ENCODE measurements around the gene CD72.

CD72 gene, protein sequence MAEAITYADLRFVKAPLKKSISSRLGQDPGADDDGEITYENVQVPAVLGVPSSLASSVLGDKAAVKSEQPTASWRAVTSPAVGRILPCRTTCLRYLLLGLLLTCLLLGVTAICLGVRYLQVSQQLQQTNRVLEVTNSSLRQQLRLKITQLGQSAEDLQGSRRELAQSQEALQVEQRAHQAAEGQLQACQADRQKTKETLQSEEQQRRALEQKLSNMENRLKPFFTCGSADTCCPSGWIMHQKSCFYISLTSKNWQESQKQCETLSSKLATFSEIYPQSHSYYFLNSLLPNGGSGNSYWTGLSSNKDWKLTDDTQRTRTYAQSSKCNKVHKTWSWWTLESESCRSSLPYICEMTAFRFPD

DNA sequence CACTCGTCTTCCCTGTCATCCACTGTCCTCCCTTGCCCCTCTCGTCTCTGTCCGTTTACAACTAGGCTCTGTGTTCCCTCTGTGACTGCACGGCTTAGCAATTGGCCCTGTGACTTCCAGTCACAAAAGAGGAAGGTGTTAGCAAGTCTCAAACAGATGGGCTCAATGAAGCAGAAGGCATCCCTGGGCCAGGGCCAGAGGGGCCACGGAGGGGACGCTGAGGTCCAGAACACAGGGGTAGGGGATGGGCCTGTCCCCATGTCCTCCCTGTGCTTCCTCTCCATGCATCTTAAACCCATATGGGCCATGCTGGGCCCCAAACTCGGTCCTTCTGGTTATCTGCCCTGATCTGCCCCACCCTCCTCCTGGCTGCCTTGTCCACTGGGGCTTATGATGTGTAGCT, at the start of gene CD72:
Gene CD72, minus strand, starts transcription at position 89 of the 403 bp plus-strand sequence. CDS start 110 bp downstream, outside the sequence.
- peak; percentile 44 to 46 for DNase-seq

DNA sequence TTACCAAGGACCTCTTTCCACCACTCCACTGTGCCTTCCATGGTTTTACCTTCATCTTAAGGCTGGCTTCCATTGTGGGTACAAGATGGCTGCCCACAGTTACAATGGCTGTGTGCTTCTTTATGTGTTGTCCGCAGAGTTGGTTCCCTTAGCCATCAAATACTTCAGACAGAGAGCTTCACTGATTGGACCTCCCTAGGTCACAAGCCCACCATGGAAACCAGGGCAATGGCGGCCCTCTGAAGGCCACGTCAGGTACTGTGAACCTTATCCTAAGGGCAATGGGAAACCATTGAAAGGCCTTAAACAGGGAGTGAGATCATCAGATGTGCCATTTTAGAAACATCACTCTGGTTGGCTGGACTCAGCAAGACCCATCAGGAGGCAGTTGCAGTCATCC, 49.7 kb upstream of the CD72 start:
- no peak for DNase-seq

- DNase-seq, result no peak
Observed at GRCh38 chr9:35666549-35666948, 48.3 kb upstream of the CD72 start.

GRCh38 chr9:35666045-35666444, 47.8 kb upstream of the CD72 start:
- no peak for DNase-seq

- DNase-seq, result no peak
Observed at GRCh38 chr9:35665471-35665818, 47.2 kb upstream of the CD72 start.

- peak; percentile 65 to 76 for DNase-seq
Observed at GRCh38 chr9:35664531-35665470, 46.6 kb upstream of the CD72 start, which contains the start of gene ARHGEF39. ARHGEF39 (minus strand) TSS chr9:35665195; CDS start chr9:35665169, 26 bp downstream.

- DNase-seq, result no peak
Observed at GRCh38 chr9:35662437-35662836, 44.2 kb upstream of the CD72 start.

DNA sequence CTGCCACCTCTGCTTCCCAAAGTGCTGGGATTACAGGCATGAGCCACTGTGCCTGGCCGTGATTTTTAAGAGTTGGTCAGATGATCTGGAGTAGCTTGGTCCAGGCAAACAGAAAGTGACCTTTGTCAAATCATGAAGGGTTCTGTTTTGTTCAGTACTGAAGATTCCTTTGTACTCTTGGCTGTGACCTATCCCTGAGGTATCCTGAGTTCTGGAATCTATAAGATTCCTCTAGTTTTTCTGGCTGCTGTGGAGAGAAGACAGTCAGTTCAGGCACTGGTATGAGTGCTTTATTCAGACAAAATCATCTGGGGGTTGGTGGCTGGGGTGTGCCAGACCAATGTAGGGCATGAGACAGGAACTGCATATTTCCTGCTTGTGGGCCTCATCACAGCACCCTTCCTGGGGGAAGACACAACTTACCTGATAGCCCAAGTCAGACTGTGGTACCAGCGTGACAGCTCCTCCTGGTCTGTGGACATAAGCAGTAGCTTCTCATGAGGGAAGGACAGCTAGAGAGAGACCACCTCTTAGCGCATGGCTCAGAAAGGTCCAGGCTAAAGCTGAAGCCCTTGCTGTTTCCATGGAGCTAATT, 43.6 kb upstream of the CD72 start:
- DNase-seq, result no peak

- peak; percentile 24 to 38 for DNase-seq
Observed at GRCh38 chr9:35660966-35661415, 42.8 kb upstream of the CD72 start.

- no peak for DNase-seq
Observed at GRCh38 chr9:35659340-35659739, 41.1 kb upstream of the CD72 start.

- peak; percentile 47 to 59 for DNase-seq
Observed at GRCh38 chr9:35658968-35659220, 40.7 kb upstream of the CD72 start.

DNA sequence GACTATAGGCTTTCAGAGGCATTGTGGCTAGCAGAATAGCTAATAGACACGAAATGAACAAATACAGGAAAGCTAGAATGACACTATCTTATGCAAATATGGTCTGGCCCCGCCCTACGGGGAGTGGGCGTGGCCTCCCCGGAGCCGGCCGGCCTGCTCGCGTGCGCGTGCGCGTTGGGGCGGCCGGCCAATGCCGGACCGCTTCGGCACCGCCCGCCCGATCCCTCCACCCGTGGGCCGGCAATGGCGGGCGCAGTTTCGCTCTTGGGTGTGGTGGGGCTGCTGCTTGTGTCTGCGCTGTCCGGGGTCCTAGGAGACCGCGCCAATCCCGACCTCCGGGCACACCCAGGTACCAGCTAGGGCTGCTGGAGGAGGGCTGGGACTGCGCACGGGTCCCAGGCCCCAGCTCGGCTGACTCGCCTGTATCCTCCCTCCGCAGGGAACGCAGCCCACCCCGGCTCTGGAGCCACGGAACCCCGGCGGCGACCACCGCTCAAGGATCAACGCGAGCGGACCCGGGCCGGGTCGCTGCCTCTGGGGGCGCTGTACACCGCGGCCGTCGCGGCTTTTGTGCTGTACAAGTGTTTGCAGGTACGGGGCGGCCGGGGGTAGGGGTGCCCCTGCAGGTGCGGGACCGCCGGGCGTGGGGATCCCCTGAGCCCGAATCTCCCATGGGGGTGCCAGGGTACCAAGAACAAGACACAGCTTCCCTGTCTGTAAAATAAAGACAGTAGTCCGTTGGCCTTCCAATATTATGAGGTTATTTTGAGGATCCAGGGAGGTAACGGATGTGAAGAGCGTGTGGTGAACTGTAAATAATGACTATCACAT, 40.1 kb upstream of the CD72 start, which contains the start of gene CCDC107:
Gene CCDC107, plus strand, starts transcription at position 156 of the 831 bp plus-strand sequence. Its CDS starts 88 bp downstream, at position 244.
- DNase-seq, result peak; percentile 68 to 69

- DNase-seq, result peak; percentile 97
Observed at GRCh38 chr9:35657546-35658136, 39.4 kb upstream of the CD72 start, which contains the start of gene RMRP. RMRP (minus strand) TSS chr9:35658019.

GRCh38 chr9:35656831-35657545, 38.8 kb upstream of the CD72 start:
- DNase-seq, result peak in 1 of 2 experiments; percentile 35

DNA sequence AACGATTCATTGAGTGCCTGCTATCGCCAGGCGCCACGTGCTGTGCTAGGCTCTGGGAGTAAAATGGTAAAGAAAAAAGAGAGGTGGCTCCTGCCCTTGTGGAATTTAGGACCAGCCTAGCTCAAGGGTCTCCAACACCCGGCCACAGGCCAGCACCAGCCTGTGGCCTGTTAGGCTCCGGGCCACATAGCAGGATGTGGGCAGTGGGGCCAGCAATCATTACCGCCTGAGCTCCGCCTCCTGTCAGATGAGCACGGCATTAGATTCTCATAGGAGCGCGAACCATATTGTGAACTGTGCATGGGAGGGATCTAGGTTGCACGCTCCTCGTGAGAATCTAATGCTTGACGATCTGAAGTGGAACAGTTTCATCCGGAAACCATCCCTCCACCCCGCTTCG, 38.1 kb upstream of the CD72 start:
- no peak for DNase-seq

- no peak for DNase-seq
Observed at GRCh38 chr9:35653611-35654010, 35.4 kb upstream of the CD72 start.

- no peak for DNase-seq
Observed at GRCh38 chr9:35652829-35653209, 34.6 kb upstream of the CD72 start.

- DNase-seq, result no peak
Observed at GRCh38 chr9:35651956-35652828, 34.0 kb upstream of the CD72 start.

DNA sequence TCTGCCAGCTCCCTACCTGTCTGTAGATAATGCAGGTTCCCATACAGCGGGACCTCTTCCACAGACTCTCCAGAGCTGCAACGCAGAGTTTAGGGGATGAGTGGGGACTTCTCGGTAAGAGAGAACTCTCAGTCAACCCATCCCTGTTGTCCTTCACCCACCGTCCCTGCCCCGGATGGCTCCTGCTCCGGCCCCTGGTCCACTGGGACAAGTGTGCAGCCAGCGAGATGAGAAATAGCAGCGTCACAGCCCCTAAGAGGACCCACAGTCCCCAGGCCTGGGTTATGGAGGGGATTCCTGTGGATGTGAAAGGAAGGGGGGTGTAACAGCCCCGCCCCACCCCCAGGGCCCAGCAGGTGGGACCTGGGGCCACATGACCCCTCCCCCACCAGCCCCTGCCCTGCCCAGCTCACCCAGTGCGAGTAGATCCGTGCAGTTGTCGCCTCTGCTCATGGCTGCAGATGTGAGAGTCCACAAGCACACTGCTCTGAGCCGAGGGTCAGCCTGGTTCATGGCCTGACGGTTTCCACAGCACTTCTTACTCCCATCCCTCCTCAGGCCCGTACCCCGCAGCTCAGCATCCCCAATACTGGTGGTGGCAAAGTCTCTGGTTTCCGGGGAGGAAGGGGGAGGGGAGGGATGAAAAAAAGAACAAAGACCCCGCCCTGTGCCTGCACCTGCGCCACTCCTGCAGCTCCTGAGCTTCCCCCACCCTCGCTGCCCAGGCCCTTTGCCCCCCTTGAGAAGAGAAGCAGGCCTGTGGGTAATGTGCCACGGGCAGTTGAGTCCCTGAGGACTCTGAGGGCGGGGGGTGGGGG, 32.3 kb upstream of the CD72 start, which contains the start of gene SIT1:
Gene SIT1, minus strand, starts transcription at position 591 of the 818 bp plus-strand sequence. Its CDS starts 78 bp downstream, at position 513.
- DNase-seq, result no peak

Measured in Kasumi-1 (cell line).